HG02870 (cell line): ENCODE data around the gene EPB41L4A.

Source experiments
- ATAC-seq: cut with Tn5 transposase; IDR thresholded peaks from one replicate; pipeline ENCODE4 v1.9.1; 2021; ENCODE audit warnings: mild to moderate bottlenecking, moderate library complexity; ENCODE audit not compliant: unreplicated experiment

Gene EPB41L4A

GRCh38 chr5:112122353-112122752 is 296.7 kb downstream of the EPB41L4A start:
- ATAC-seq: no peak

- no peak for ATAC-seq
These were observed 297.8 kb downstream of the EPB41L4A start for GRCh38 chr5:112121258-112121657.

GRCh38 chr5:112119969-112120368 is 299.1 kb downstream of the EPB41L4A start:
- ATAC-seq: no peak

- ATAC-seq: no peak
These were observed 299.6 kb downstream of the EPB41L4A start for GRCh38 chr5:112119508-112119907.

- no peak for ATAC-seq
These were observed 301.5 kb downstream of the EPB41L4A start for GRCh38 chr5:112117551-112117950.

- no peak for ATAC-seq
These were observed 302.7 kb downstream of the EPB41L4A start for GRCh38 chr5:112116371-112116770.

- ATAC-seq: no peak
These were observed 305.5 kb downstream of the EPB41L4A start for GRCh38 chr5:112113565-112113964.
